ENCODE measurements around the gene RAB11FIP3. TPM values are rescaled to one million over a fixed set of nuclear protein-coding genes. Genes with fewer than 3 reads are reported as not detected.

RAB11FIP3 gene
- total and polyA plus RNA-seq, 2 experiments from 2014 or later: 1.2 to 27.8 TPM

GRCh38 chr16:397135-397661 is 28.3 kb upstream of the RAB11FIP3 start, which contains the start of gene NME4:
TSS of gene NME4 (plus strand) at chr16:397199. CDS start at chr16:397223, 24 bp downstream.
- in situ Hi-C loops (cut with MboI): no loop called here
- H3K27ac ChIP-seq: peak within 1 kb of the TSS; percentile 83
- H3K4me2 ChIP-seq (ENCODE audit: unreplicated experiment): peak within 1 kb of the TSS; percentile 90
- 1% methylated on average over 27 to 45 of the region's 75 CpGs for WGBS, 2 experiments (ENCODE audit: low coverage in 1 of 2, low lambda C conversion rate in 2 of 2, missing lambda C conversion rate in 2 of 2)
- no peaks in the 10 kb centered on the region for H3K27me3 ChIP-seq (replicated peaks; ENCODE audit: insufficient read depth)
- no peaks in the 10 kb centered on the region for H3K36me3 ChIP-seq (ENCODE audit: low read depth)
- peaks cover 9% of the 10 kb centered on the region; the same call in 1 of the 2 replicates for H3K4me1 ChIP-seq (ENCODE audit: insufficient read depth)
- H3K4me3 ChIP-seq: peak within 1 kb of the TSS; percentile 77
- no peaks in the 10 kb centered on the region for H3K9me3 ChIP-seq (ENCODE audit: low read depth)
- peak within 1 kb of the TSS; percentile 89 for H2AFZ ChIP-seq
- H3K9me2 ChIP-seq (ENCODE audit: insufficient read depth): no peaks in the 10 kb centered on the region
- peaks cover 19% of the 10 kb centered on the region for H3K79me2 ChIP-seq (ENCODE audit: insufficient read depth)
- TF ChIP-seq EZH2phosphoT487 (IDR thresholded peaks at IDR 0.05; ENCODE audit: insufficient read depth, low read depth) (no peak), EZH2 (IDR thresholded peaks at IDR 0.05; ENCODE audit: insufficient read depth, poor library complexity, severe bottlenecking) (no peak)
- no peaks in the 10 kb centered on the region for H4K20me1 ChIP-seq (ENCODE audit: insufficient read depth)
- H3K9ac ChIP-seq: peak within 1 kb of the TSS; percentile 84
- DNase-seq: peak; percentile 77
- H3F3A ChIP-seq (ENCODE audit: insufficient read depth): peaks cover 14% of the 10 kb centered on the region

GRCh38 chr16:397736-398332 is 27.6 kb upstream of the RAB11FIP3 start:
- Histone ChIP-seq H3K4me2 (ENCODE audit: unreplicated experiment) (peak overlapping the region; percentile 90), H3K27ac (peak overlapping the region; percentile 65), H3K9me3 (ENCODE audit: low read depth) (no peaks in the 10 kb centered on the region), H3K79me2 (ENCODE audit: insufficient read depth) (peaks cover 26% of the 10 kb centered on the region), H3K9me2 (ENCODE audit: insufficient read depth) (no peaks in the 10 kb centered on the region), H4K20me1 (ENCODE audit: insufficient read depth) (no peaks in the 10 kb centered on the region), H3K4me1 (ENCODE audit: insufficient read depth) (peaks cover 9% of the 10 kb centered on the region; the same call in 1 of the 2 replicates), H3K4me3 (peak overlapping the region; percentile 64), H3K9ac (peak overlapping the region; percentile 75), H2AFZ (no peak overlapping the region), H3F3A (ENCODE audit: insufficient read depth) (peaks cover 14% of the 10 kb centered on the region), H3K27me3 (replicated peaks; ENCODE audit: insufficient read depth) (no peaks in the 10 kb centered on the region), H3K36me3 (ENCODE audit: low read depth) (no peaks in the 10 kb centered on the region)
- TF ChIP-seq EZH2phosphoT487 (IDR thresholded peaks at IDR 0.05; ENCODE audit: insufficient read depth, low read depth) (no peak), EZH2 (IDR thresholded peaks at IDR 0.05; ENCODE audit: insufficient read depth, poor library complexity, severe bottlenecking) (no peak)
- in situ Hi-C loops (cut with MboI): no loop called here
- peak; percentile 92 for DNase-seq
- 17 to 30% methylated on average over 18 to 29 of the region's 29 CpGs for WGBS, 2 experiments (ENCODE audit: low coverage in 1 of 2, low lambda C conversion rate in 2 of 2, missing lambda C conversion rate in 2 of 2)

GRCh38 chr16:398561-399339 is 26.7 kb upstream of the RAB11FIP3 start:
- in situ Hi-C loops (cut with MboI): no loop called here

GRCh38 chr16:399340-400019 is 26.0 kb upstream of the RAB11FIP3 start:
- H3K4me2 ChIP-seq (ENCODE audit: unreplicated experiment): no peak overlapping the region
- no peaks in the 10 kb centered on the region for H3K9me2 ChIP-seq (ENCODE audit: insufficient read depth)
- no peaks in the 10 kb centered on the region for H3K9me3 ChIP-seq (ENCODE audit: low read depth)
- no peak overlapping the region for H3K4me3 ChIP-seq
- no peak for DNase-seq
- peaks cover 14% of the 10 kb centered on the region for H3F3A ChIP-seq (ENCODE audit: insufficient read depth)
- H4K20me1 ChIP-seq (ENCODE audit: insufficient read depth): no peaks in the 10 kb centered on the region
- TF ChIP-seq EZH2phosphoT487 (IDR thresholded peaks at IDR 0.05; ENCODE audit: insufficient read depth, low read depth): no peak
- no peak for TF ChIP-seq EZH2 (IDR thresholded peaks at IDR 0.05; ENCODE audit: insufficient read depth, poor library complexity, severe bottlenecking)
- H3K79me2 ChIP-seq (ENCODE audit: insufficient read depth): peaks cover 30% of the 10 kb centered on the region
- H2AFZ ChIP-seq: no peak overlapping the region
- no peaks in the 10 kb centered on the region for H3K27me3 ChIP-seq (replicated peaks; ENCODE audit: insufficient read depth)
- peaks cover 9% of the 10 kb centered on the region; the same call in 1 of the 2 replicates for H3K4me1 ChIP-seq (ENCODE audit: insufficient read depth)
- no peak overlapping the region for H3K9ac ChIP-seq
- H3K27ac ChIP-seq: no peak overlapping the region
- in situ Hi-C loops (cut with MboI): no loop called here
- WGBS, 2 experiments (ENCODE audit: low coverage in 1 of 2, low lambda C conversion rate in 2 of 2, missing lambda C conversion rate in 2 of 2): 96 to 98% methylated on average over 21 to 22 of the region's 22 CpGs
- no peaks in the 10 kb centered on the region for H3K36me3 ChIP-seq (ENCODE audit: low read depth)

More at GRCh38 chr16:398561-399339, 26.7 kb upstream of the RAB11FIP3 start:
- Histone ChIP-seq H3K4me1 (ENCODE audit: insufficient read depth) (peaks cover 9% of the 10 kb centered on the region; the same call in 1 of the 2 replicates), H3K9ac (no peak overlapping the region), H2AFZ (no peak overlapping the region), H3K27me3 (replicated peaks; ENCODE audit: insufficient read depth) (no peaks in the 10 kb centered on the region), H3K4me3 (no peak overlapping the region), H3K4me2 (ENCODE audit: unreplicated experiment) (no peak overlapping the region), H3K9me2 (ENCODE audit: insufficient read depth) (no peaks in the 10 kb centered on the region), H3K36me3 (ENCODE audit: low read depth) (no peaks in the 10 kb centered on the region), H3K79me2 (ENCODE audit: insufficient read depth) (peaks cover 30% of the 10 kb centered on the region), H3K27ac (peak overlapping the region; percentile 65; the same call in 1 of the 2 replicates), H3K9me3 (ENCODE audit: low read depth) (no peaks in the 10 kb centered on the region), H3F3A (ENCODE audit: insufficient read depth) (peaks cover 14% of the 10 kb centered on the region), H4K20me1 (ENCODE audit: insufficient read depth) (no peaks in the 10 kb centered on the region)
- DNase-seq: no peak
- WGBS, 2 experiments (ENCODE audit: low coverage in 1 of 2, low lambda C conversion rate in 2 of 2, missing lambda C conversion rate in 2 of 2): 89 to 91% methylated on average over 10 to 24 of the region's 24 CpGs
- no peak for TF ChIP-seq EZH2 (IDR thresholded peaks at IDR 0.05; ENCODE audit: insufficient read depth, poor library complexity, severe bottlenecking)

Measured in GM23248 (cell line).